HUES48 (cell line): ENCODE results near the gene GNG11.

Source experiments
- H3K27ac ChIP-seq: one replicate; pipeline ENCODE4 v1.7.0; 2013; ENCODE audit warnings: low read depth, low read length, inconsistent platforms
- H3K27me3 ChIP-seq: 2 replicates; pipeline ENCODE4 v1.6.1; 2013; ENCODE audit warnings: mild to moderate bottlenecking, low read length; ENCODE audit not compliant: control insufficient read depth, insufficient read depth
- H3K36me3 ChIP-seq: 2 replicates; pipeline ENCODE4 v1.6.1; 2013; ENCODE audit warnings: low read length; ENCODE audit not compliant: control insufficient read depth, insufficient read depth
- H3K4me1 ChIP-seq: 2 replicates; pipeline ENCODE4 v1.6.1; 2013; ENCODE audit warnings: mild to moderate bottlenecking, low read length; ENCODE audit not compliant: control insufficient read depth, insufficient read depth
- H3K4me3 ChIP-seq: 2 replicates; pipeline ENCODE4 v1.5.1; 2013; ENCODE audit warnings: mild to moderate bottlenecking, low read depth, low read length
- H3K9ac ChIP-seq: 2 replicates; pipeline ENCODE4 v1.6.1; 2013; ENCODE audit warnings: mild to moderate bottlenecking, low read depth, low read length, moderate library complexity
- H3K9me3 ChIP-seq: 2 replicates; pipeline ENCODE4 v1.6.1; 2013; ENCODE audit warnings: low read length; ENCODE audit not compliant: control insufficient read depth, insufficient read depth

The GNG11 gene

DNA sequence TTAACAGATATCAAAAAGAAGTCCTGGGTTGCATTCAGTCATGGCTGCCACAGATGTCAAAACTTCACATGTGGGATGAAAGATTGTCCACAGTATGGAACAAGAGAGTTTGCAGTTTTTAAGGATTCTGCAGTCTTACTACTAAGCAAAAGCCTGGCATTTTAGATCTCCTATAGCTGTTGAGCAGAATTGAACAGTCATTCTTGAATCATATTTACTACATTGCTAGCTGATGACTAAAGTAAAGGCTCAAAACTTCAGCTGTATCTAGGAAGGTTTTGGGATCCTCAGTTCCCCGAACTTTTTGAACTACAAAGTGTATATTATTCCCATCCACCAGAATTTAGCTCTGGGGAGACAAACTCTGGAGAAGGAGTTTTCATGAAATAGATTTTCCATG, 51.6 kb downstream of the GNG11 start:
- no peaks in the 10 kb centered on the region for H3K36me3 ChIP-seq
- H3K4me1 ChIP-seq: peaks cover 19% of the 10 kb centered on the region
- no peak overlapping the region for H3K27ac ChIP-seq
- no peaks in the 10 kb centered on the region for H3K27me3 ChIP-seq
- no peaks in the 10 kb centered on the region for H3K9me3 ChIP-seq
- no peak overlapping the region for H3K4me3 ChIP-seq
- no peak overlapping the region for H3K9ac ChIP-seq

DNA sequence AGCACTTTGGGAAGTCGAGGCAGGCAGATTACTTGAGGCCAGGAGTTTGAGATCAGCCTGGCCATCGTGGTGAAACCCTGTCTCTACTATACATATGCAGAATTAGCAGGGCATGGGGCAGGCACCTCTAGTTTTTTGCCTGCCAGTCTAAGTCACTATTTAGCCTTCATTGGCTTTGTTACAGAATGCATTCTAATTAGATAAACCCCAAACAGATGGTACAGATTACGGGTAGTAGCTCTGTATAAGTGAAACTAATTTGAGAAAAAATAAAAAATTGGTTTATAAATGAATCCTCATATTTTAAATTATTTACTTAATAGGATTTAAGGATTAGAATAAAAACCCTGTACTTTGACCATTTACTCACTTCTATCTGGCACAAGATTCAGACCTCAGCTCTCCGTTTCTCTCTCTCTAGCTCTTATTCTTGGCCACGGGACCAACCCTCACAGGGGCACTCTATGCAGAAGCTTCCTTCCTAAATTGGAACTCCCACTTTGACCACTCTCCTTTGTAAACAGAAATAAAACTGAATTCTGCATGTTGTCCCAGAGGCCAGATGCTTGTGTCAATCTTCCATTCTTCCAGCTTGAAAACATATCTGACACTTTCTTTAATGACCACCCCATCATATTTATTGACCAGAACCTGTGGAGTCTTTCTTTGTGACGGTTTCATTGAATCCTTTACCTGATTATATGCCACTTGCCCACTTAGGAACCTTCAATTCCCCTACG, 55.8 kb downstream of the GNG11 start:
- Histone ChIP-seq H3K27ac (no peak overlapping the region), H3K9ac (no peak overlapping the region), H3K36me3 (no peaks in the 10 kb centered on the region), H3K9me3 (no peaks in the 10 kb centered on the region), H3K4me1 (peaks cover 44% of the 10 kb centered on the region), H3K27me3 (no peaks in the 10 kb centered on the region), H3K4me3 (no peak overlapping the region)
